Measurements from ENCODE around the gene ZCCHC24.

Gene ZCCHC24

GRCh38 chr10:79355420-79356017 lies 89.9 kb downstream of the ZCCHC24 start:
- no peak for DNase-seq

DNA sequence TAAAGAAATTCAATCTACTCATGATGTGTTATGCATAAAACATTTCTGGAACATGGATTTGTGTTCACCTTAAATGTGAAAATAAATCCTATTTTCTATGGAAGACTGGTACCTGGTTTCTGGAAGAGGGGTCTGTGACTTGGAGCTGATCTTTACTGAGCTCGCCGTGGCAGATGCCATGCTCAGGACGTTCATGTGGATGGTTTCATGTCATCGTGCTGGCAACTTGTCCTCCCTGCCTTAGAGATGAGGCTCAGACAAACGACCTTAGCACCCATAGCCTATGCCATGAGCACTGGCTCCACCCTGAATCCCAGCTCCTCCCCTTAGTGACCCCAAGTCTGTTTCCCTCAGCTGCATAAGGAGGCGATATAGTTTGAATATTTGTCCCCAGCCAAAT lies 90.8 kb downstream of the ZCCHC24 start:
- no peak for DNase-seq

- DNase-seq = no peak
Measured at GRCh38 chr10:79354141-79354540, 91.3 kb downstream of the ZCCHC24 start.

DNA sequence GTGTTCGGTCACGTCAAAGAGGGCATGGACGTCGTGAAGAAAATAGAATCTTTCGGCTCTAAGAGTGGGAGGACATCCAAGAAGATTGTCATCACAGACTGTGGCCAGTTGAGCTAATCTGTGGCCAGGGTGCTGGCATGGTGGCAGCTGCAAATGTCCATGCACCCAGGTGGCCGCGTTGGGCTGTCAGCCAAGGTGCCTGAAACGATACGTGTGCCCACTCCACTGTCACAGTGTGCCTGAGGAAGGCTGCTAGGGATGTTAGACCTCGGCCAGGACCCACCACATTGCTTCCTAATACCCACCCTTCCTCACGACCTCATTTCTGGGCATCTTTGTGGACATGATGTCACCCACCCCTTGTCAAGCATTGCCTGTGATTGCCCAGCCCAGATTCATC lies 91.7 kb downstream of the ZCCHC24 start:
- DNase-seq = no peak

DNA sequence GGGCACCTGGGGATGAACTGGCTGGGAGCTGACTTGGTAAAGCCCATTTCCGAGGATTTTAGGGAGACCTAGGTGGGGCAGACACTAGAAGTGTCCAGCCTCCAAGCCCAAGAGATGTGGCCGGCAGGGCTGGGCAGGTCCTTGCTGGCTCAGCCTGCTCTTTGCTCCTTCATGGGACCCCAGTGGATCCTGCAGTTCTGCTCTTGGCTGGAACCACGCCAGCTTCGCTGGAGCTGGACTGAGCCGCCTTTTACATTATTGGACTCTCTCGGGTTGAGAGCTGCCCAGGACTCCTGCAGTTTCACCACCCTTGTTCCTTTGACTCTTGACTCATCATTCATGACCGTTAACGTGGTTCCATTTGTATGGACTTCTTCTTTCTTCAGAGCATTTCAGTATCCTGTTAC lies 92.4 kb downstream of the ZCCHC24 start:
- DNase-seq = no peak

DNA sequence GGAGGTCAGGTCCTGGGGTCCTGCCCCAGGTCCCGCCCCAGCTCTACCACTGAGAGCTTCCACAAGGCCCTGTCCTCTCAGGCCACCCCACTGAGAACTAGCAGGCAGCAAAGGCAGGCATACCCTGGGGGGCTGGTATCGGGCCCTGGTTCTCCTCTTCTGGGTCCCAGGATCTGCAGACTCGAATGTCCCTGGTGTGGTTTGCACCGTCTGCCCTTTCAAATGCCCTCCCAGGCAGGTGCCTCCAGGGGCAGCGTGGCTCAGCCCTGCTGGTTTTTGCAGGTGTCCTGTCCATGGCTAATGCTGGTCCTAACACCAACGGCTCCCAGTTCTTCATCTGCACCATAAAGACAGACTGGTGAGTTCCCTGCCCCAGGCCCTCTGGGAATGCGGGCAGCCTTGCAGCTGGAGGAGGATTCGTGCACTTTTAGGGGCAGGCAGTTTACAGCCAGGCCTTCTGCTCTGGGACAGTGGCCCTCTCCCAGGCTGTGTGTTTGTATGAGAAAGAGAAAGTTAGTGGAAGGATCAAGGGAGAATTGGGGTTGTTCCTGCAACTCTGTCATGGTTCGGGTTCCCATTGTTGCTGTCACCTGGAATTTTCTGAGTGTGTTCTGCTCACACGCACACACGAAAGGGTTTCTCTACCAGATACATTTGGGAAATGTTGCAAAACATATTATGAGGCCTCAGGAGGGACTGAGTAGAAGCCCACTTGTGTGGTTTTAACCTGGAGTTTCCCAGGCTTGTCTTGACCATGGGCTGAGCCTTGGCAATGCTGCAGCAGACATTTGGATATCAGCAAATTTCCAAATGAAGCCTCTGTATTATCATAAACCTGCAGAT lies 93.2 kb downstream of the ZCCHC24 start:
- no peak for DNase-seq

GRCh38 chr10:79351332-79351731 lies 94.1 kb downstream of the ZCCHC24 start:
- DNase-seq = no peak

- no peak for DNase-seq
Measured at GRCh38 chr10:79350407-79351154, 94.8 kb downstream of the ZCCHC24 start.

- no peak for DNase-seq
Measured at GRCh38 chr10:79349766-79350406, 95.5 kb downstream of the ZCCHC24 start.

DNA sequence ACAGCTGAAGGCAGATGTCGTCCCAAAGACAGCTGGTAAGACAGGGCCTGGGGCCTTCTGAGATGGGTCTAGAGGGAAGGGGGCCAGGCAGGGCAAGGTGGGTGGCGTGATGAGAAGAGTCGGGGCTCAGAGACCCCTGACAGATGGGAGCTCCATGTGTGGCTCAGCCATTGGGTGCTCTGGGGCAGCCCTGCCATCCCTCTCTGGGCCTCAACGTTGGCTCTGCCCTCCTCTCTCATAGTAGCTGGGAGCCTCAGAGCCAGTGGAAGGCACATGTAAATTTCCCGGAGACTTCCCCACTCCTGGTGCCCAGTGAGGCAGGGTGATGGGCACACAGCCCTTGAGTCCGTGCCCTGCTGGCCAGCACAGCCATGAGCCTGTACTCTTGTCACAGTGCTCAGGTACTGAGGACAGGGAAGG lies 96.3 kb downstream of the ZCCHC24 start:
- DNase-seq = no peak

GRCh38 chr10:79348640-79348988 lies 96.8 kb downstream of the ZCCHC24 start:
- no peak for DNase-seq

- peak; percentile 75 for DNase-seq
Measured at GRCh38 chr10:79347894-79348639, 97.4 kb downstream of the ZCCHC24 start.

DNA sequence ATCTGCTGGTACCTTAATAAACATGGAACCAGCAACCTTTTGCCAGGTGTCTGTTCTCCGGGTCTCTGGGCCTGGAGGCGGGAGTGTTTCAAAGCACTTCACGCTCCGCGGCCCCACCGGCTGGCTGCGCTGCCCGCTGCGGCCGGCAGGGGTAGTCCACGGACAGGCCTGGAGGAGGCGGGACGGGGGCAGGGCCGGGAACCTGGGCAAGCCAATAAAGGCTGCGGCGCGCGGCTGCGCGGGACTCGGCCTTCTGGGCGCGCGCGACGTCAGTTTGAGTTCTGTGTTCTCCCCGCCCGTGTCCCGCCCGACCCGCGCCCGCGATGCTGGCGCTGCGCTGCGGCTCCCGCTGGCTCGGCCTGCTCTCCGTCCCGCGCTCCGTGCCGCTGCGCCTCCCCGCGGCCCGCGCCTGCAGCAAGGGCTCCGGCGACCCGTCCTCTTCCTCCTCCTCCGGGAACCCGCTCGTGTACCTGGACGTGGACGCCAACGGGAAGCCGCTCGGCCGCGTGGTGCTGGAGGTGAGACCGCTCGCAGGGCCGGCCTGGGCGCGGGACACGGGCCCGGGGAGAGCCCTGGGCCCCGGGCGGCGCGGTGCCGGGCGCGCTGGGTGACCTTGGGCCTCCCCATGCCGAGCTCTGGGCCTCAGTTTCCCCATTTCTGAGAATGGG lies 98.1 kb downstream of the ZCCHC24 start, which contains the start of gene PPIF:
PPIF (plus strand) TSS at position 244 of the 668 bp plus-strand sequence; CDS start at position 324, 80 bp downstream.
- DNase-seq = peak; percentile 98

DNA sequence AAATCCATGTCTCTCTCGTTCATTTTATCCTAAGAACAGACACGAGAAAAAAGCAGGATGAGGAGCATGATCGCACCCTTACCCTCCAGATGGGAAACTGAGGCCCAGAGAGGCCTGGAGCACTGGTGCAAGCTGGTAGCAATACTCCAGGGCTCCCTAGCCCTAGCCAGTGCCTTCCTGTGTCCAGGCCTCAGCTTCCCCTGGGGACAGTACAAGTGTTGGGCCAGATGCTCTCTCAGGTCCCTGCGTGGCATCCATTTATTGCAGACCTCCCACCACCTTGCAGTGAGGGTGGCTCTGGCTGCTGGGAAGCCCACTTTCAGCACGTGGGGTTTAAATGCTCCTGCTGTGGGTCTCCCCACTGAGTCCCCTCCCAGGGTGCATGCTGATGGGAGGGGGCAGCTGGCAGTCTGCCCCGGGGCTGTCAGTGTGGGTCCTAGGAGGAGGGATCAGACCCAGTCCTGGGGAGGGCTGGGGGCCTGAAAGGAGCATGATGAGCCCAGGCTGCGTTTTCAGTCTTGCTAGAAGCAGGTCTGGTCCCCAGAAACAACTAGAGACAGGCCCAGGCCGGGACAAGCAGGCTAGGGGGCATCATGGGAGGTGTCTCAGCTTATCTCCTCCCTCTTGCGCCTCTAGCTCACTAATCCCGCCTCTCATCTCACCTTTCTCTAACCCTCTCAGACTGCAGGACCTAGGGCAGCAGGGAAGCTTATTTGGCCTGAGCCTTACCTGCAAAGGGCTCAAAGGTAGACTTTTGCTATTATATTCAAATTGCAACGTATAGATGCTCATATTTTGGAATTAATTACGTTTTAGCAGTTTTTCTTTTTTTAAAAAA lies 98.8 kb downstream of the ZCCHC24 start:
- peak; percentile 81 for DNase-seq

- DNase-seq = no peak
Measured at GRCh38 chr10:79346012-79346340, 99.4 kb downstream of the ZCCHC24 start.

- no peak for DNase-seq
Measured at GRCh38 chr10:79345241-79346011, 100.0 kb downstream of the ZCCHC24 start.

- DNase-seq = peak; percentile 99
Measured at GRCh38 chr10:79344502-79345195, 100.8 kb downstream of the ZCCHC24 start.

DNA sequence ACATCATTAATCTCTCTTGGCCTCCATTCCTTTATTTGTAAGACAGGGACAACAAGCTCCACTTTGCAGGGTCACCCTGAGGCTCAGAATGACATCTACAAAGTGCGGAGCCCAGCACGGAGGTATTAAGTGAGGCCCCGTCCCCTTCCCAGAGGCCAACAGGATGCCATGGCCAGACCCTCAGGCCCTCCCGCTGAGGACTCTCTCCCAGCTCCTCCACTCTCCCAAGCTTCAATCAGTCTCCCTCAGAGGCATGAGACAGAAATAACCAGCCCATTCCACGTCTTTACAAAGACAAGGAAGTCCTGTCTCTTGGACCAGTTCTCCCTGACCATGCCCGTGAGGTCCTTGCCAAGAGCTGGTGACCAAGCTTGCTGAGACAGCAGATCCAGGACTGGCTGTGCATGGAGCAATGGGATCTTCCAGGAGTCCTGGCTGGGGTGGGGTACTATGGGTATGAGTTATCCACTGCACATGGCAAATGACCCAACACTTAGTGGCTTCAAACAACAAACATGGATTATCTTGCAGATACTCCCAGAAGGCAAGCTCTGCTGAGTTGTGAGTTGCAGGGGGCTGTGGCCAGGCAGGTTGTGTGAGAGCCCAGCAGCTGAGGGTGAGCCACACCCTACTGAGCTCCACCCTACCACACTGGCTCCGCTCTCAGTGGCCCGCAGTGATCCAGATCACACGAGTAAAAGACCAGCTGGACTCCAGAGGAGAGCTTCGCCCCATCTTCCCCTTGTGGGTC lies 102.4 kb downstream of the ZCCHC24 start:
- no peak for DNase-seq

GRCh38 chr10:79342295-79342761 lies 103.1 kb downstream of the ZCCHC24 start:
- no peak for DNase-seq

Data from DMS53 (cell line).